A673 (cell line): ENCODE measurements around the gene QRFP. TPM values are rescaled to one million over a fixed set of nuclear protein-coding genes. Genes with fewer than 3 reads are reported as not detected.

ENCODE experiments used
- BruUV-seq: library from RNA; stranded (reverse); fragments of 400-500 nt; replicated peaks from 2 replicates; lab custom pipeline; 2021; lab: Mats Ljungman, UMichigan
- CTCF ChIA-PET: fragments of 300-600 bp; sonication (Branson Sonifier 250); formaldehyde crosslinking; loops from one replicate; lab custom pipeline; 2022; ENCODE audit warnings: antibody characterized with exemption; lab: Charles Lee
- POLR2A ChIA-PET: fragments of 300-600 bp; sonication (Branson Sonifier 250); formaldehyde crosslinking; loops from one replicate; lab custom pipeline; 2022; ENCODE audit warnings: antibody characterized with exemption; ENCODE audit not compliant: low non-redundant PET; lab: Charles Lee
- DNase-seq: peaks from one replicate; pipeline ENCODE4 v3.0.0-alpha.2; 2015; ENCODE audit warnings: low spot score
- H3K27ac ChIP-seq: fragments of 200-600 bp; sonication (generic); 2 replicates; pipeline ENCODE4 v1.5.1; 2016; ENCODE audit warnings: mixed run types, low read depth, mild to moderate bottlenecking, mixed read lengths, antibody characterized with exemption, low read length; ENCODE audit not compliant: poor library complexity, severe bottlenecking
- H3K27me3 ChIP-seq: fragments of 200-600 bp; sonication (generic); replicated peaks from 2 replicates; pipeline ENCODE4 v1.6.1; 2017; ENCODE audit warnings: mixed run types, low read depth, mild to moderate bottlenecking, mixed read lengths, antibody characterized with exemption, low read length; ENCODE audit not compliant: insufficient read depth, poor library complexity
- H3K36me3 ChIP-seq: fragments of 200-600 bp; sonication (generic); 2 replicates; pipeline ENCODE4 v1.6.1; 2016; ENCODE audit warnings: mixed run types, mild to moderate bottlenecking, mixed read lengths, antibody characterized with exemption, low read length; ENCODE audit not compliant: insufficient read depth, poor library complexity, severe bottlenecking
- H3K4me1 ChIP-seq: fragments of 200-600 bp; sonication (generic); 2 replicates; pipeline ENCODE4 v1.6.1; 2017; ENCODE audit warnings: mixed run types, mild to moderate bottlenecking, mixed read lengths, antibody characterized with exemption, low read length; ENCODE audit not compliant: insufficient read depth, poor library complexity, severe bottlenecking
- H3K4me3 ChIP-seq: fragments of 200-600 bp; sonication (generic); 2 replicates; pipeline ENCODE4 v1.5.1; 2016; ENCODE audit warnings: low read depth, mixed run types, mild to moderate bottlenecking, mixed read lengths, low read length; ENCODE audit not compliant: poor library complexity, severe bottlenecking
- H3K9me3 ChIP-seq: fragments of 200-600 bp; sonication (generic); 2 replicates; pipeline ENCODE4 v1.6.1; 2016; ENCODE audit warnings: mixed run types, low read depth, mild to moderate bottlenecking, mixed read lengths, antibody characterized with exemption, low read length; ENCODE audit not compliant: poor library complexity, severe bottlenecking
- EZH2 ChIP-seq: fragments of 200-600 bp; sonication (generic); IDR thresholded peaks from 2 replicates; pipeline ENCODE4 v1.6.1; 2017; ENCODE audit warnings: borderline replicate concordance, low read depth, mild to moderate bottlenecking, mixed read lengths, antibody characterized with exemption, low read length; ENCODE audit not compliant: poor library complexity, severe bottlenecking
- intact Hi-C: fragments of 100-400 bp; cut with micrococcal nuclease; formaldehyde crosslinking; loops from one replicate; pipeline ENCODE4 v1.10.0; 2022; ENCODE audit not compliant: unreplicated experiment
- total RNA-seq: library from RNA; stranded (reverse); gene quantifications from 2 replicates; pipeline ENCODE4 v1.2.3, GENCODE V29; 2021
- TF ChIP-seq, protein P1 (sequence below): fragments of 300-800, 200-600 bp; sonication (generic); conservative IDR thresholded peaks from 2 replicates; pipeline ENCODE4 v1.5.1; 2017; ENCODE audit warnings: low read depth, mild to moderate bottlenecking, antibody characterized with exemption, low read length, moderate library complexity, mixed read lengths

QRFP gene
- total RNA-seq, 1 experiment from 2014 or later: not detected

DNA sequence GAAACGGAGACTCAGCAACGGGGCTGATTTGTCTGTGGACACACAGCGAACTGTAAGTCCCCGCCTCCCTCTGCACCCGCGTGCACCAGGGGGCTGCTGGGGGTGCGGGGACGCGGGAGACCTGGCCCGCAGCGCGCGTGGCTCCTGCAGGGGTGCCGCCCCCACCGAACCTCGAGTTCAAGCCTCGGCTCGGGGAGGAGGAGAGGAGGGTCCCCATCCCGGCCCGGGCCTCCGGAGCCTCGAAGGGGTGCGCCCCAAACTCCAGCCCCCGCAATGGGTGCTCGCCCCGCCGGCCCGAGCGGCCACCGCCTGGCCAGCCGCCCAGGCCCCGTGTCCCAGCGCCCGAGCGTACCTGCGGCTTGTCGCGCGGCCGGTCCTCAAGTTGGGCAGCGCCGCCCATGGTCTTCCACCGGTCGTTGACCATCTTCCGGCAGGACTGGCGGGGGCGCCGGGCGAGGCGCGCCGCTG is 41.6 kb upstream of the QRFP start:
- no peaks in the 10 kb centered on the region for H3K4me1 ChIP-seq
- no peak for TF ChIP-seq EZH2
- TF ChIP-seq, protein P1, sequence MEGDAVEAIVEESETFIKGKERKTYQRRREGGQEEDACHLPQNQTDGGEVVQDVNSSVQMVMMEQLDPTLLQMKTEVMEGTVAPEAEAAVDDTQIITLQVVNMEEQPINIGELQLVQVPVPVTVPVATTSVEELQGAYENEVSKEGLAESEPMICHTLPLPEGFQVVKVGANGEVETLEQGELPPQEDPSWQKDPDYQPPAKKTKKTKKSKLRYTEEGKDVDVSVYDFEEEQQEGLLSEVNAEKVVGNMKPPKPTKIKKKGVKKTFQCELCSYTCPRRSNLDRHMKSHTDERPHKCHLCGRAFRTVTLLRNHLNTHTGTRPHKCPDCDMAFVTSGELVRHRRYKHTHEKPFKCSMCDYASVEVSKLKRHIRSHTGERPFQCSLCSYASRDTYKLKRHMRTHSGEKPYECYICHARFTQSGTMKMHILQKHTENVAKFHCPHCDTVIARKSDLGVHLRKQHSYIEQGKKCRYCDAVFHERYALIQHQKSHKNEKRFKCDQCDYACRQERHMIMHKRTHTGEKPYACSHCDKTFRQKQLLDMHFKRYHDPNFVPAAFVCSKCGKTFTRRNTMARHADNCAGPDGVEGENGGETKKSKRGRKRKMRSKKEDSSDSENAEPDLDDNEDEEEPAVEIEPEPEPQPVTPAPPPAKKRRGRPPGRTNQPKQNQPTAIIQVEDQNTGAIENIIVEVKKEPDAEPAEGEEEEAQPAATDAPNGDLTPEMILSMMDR: no peak
- H3K4me3 ChIP-seq: peak overlapping the region; percentile 55
- no TSS peak for BruUV-seq
- H3K27ac ChIP-seq: no peak overlapping the region
- ChIA-PET POLR2A (no interaction called here), CTCF (no interaction called here)
- H3K9me3 ChIP-seq: no peaks in the 10 kb centered on the region
- H3K27me3 ChIP-seq: peaks cover 45% of the 10 kb centered on the region
- intact Hi-C loops: no loop called here
- H3K36me3 ChIP-seq: no peaks in the 10 kb centered on the region
- no peak for DNase-seq

DNA sequence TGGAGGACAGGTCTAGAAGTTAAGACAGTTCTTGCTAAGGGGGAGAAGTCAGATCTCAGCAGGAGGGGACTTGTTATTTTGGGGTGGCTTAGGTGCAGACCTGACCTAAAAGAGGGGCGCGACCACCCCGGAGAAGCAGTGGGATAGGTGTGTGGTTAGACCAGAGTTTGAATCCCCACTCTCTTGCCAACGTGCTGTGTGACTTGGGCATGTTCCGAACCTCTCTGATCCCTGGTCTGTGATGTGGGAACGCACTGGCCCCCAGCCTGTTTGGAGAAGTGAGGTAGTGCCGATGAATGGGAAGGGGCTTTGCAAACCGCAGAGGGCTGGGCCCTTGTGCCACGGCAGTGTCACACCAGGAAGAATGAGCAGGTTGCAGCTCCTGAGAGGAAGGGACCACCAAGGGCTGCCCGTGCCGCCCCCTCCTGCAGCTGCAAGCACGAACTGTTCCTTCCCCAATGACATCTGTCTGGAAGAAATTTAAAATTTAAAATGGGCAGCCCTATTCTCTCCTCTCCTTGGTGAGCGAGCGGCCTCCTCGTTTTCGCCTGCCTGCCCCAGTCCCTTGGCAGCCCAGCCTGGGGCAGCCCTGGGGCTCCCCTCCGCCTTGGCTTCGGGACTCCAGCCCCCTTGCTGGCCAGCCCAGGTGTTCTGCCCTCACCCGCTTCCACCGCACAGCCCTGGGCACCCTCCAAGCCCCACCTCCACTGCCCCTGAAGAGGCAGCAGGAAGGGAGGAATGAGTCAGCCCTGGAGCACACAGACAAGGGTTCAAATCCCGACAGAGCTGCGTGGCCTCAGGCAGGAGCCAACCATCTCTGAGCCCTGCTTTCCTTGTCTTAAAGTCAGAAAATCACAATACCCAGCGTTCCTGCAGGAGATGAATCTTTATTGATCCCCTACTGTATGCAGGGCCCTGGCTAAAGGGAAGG is 40.8 kb upstream of the QRFP start:
- intact Hi-C loops: no loop called here
- H3K27ac ChIP-seq: no peak overlapping the region
- H3K27me3 ChIP-seq: peaks cover 43% of the 10 kb centered on the region
- BruUV-seq: no TSS peak
- no peak for DNase-seq
- no peak overlapping the region for H3K4me3 ChIP-seq
- TF ChIP-seq, protein P1: no peak
- no peak for TF ChIP-seq EZH2
- CTCF ChIA-PET: no interaction called here
- POLR2A ChIA-PET: no interaction called here
- no peaks in the 10 kb centered on the region for H3K36me3 ChIP-seq
- H3K4me1 ChIP-seq: no peaks in the 10 kb centered on the region
- no peaks in the 10 kb centered on the region for H3K9me3 ChIP-seq

DNA sequence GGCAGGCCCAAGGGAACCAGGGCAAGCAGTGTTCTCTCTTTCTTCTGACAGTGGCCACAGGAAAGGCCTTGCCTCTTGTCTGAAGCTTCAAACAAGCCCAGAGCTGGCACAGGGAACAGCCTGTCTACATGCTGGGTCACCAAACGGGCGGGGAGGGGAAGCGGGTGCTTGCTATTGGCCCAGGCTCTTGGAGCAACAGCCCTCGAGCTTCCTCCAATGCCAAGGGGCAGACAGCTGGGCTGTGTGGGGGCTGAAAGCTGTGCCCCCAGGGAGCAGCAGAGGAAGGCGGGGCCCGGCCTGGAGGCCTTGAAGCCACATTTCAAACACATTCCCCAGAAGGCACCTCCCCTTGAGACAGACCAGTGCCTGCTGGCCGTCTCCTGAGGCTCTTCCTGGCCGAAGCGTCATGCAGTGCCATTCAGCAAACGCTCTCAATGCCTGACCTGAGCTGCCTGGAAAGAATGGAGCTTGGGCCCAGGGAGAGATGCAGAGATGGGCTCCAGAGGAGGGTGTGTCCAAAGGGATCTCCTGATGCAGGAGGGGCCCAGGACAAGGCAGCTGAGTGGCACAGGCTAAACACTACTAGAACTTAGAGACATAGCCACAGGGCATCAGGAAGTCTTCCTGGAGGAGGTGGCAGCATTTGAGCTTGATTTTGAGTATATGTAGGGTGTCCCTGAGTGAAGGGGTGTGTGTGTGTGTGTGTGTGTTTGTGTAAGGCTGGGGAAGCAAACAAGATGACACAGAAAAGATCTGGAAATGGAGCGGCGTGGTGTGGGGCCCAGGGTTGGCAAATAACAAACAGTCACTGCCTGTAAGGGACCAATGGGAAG is 39.9 kb upstream of the QRFP start:
- Histone ChIP-seq H3K4me3 (no peak overlapping the region), H3K9me3 (no peaks in the 10 kb centered on the region), H3K27ac (no peak overlapping the region), H3K27me3 (peaks cover 43% of the 10 kb centered on the region), H3K36me3 (no peaks in the 10 kb centered on the region), H3K4me1 (no peaks in the 10 kb centered on the region)
- no TSS peak for BruUV-seq
- intact Hi-C loops: no loop called here
- no peak for DNase-seq
- POLR2A ChIA-PET: no interaction called here
- TF ChIP-seq, protein P1: no peak
- no peak for TF ChIP-seq EZH2
- CTCF ChIA-PET: interaction anchor here (0.6 to 0.7 kb wide), 2 partner anchors 35 to 231 kb away, joined by 3 to 4 read pairs; no protein-coding TSS in a partner anchor
